Heart left ventricle (tissue), 13 donors: ENCODE measurements around the gene U2AF1L4.

Experiments
- POLR2A ChIP-seq, 2 donors: fragments of 450-650 bp; IDR thresholded peaks; one replicate each; pipeline ENCODE4 v1.6.1; 2017; ENCODE audit warnings: antibody characterized with exemption in 2 of 2, mild to moderate bottlenecking in 2 of 2, moderate library complexity in 2 of 2
- TF ChIP-seq, protein P1 (sequence below), 12 donors: fragments of 200-600 bp; sonication (generic) in 4 of 12; IDR thresholded peaks; one replicate each; pipeline versions ENCODE4 v1.5.0 to v1.8.0; 2018 to 2022; ENCODE audit warnings: antibody characterized with exemption in 12 of 12, mild to moderate bottlenecking in 5 of 12
- donor health status: ischemic (EF 13 %, LVEDD 7.1; RV severe dilation, severe dysfunction).
- donor health status: DM: no; HTN: yes; CAD: no.
- donor health status: DM: no; HTN: no; CAD: no.
- donor health status: ischemic (EF 25% LVEDD 6.9; RV normal size, moderate dysfunction).
- donor health status: ischemic (EF 25% LVEDD 5.7; RV mildly dilated, moderate dysfunction).
- donor health status: ischemic (EF 35%, LVEDD 5.7; RV mildly dilated, moderate dysfunction).
- donor health status: nonischemic (EF 11% LVEDD 7.7; RV severe dilation, severe dysfunction).
- donor health status: DM: yes; HTN: yes; CAD: no.
- donor health status: PGD.
- donor health status: ischemic (EF 29% LVEDD 5.4; RV normal size, mild dysfunction).
- donor health status: nonischemic (EF 23%, LVEDD 6.1; RV moderate dilation, normal function).

- TF ChIP-seq, protein P1, sequence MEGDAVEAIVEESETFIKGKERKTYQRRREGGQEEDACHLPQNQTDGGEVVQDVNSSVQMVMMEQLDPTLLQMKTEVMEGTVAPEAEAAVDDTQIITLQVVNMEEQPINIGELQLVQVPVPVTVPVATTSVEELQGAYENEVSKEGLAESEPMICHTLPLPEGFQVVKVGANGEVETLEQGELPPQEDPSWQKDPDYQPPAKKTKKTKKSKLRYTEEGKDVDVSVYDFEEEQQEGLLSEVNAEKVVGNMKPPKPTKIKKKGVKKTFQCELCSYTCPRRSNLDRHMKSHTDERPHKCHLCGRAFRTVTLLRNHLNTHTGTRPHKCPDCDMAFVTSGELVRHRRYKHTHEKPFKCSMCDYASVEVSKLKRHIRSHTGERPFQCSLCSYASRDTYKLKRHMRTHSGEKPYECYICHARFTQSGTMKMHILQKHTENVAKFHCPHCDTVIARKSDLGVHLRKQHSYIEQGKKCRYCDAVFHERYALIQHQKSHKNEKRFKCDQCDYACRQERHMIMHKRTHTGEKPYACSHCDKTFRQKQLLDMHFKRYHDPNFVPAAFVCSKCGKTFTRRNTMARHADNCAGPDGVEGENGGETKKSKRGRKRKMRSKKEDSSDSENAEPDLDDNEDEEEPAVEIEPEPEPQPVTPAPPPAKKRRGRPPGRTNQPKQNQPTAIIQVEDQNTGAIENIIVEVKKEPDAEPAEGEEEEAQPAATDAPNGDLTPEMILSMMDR (IDR thresholded peaks at IDR 0.05): peak; percentile 86 to 98 (median 91)
- peak in 1 of 2 donors; percentile 45 for TF ChIP-seq POLR2A (IDR thresholded peaks at IDR 0.05)
Measured at GRCh38 chr19:35716801-35717664, 28.2 kb downstream of the U2AF1L4 start.
